ENCODE results near the gene ROBO2.

Gene ROBO2

DNA sequence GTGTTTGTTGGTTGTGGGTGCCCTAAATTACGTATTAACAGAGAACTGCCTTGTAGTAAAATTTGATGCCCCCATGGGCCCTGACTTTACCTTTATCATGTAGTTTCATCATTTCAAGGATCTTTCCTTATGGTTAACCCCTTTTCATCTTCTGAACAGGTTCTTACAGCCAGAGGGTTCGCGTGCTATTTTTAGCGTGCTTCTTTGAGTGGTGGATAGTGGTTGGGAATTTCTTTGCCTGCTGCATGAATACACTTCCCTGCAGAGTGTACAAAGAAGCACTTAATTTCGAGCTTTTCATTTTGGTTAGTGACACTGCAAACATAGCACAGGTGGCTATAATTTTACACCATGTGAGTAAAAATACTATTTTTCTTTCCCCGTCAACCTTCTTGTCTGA lies 231.8 kb downstream of the ROBO2 start:
- no peak for DNase-seq

DNA sequence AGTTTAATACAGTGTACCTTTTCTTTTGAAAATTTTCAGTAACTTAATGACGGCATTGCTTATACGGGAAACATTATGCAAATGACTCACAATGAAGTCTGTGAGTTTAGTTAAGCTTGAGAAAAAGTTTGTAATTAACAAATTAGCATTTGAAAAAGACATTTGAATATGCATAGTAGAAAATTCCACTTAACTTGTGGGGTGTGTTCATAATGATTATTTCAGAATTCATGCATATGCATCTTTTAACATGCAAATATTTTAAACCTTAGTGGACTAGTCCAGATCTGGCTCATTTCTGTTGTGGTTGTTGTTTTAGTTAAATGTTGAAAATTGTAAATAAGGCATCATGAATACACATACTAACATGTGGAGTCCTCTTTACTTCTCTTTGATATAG lies 239.4 kb downstream of the ROBO2 start:
- DNase-seq, result no peak

DNA sequence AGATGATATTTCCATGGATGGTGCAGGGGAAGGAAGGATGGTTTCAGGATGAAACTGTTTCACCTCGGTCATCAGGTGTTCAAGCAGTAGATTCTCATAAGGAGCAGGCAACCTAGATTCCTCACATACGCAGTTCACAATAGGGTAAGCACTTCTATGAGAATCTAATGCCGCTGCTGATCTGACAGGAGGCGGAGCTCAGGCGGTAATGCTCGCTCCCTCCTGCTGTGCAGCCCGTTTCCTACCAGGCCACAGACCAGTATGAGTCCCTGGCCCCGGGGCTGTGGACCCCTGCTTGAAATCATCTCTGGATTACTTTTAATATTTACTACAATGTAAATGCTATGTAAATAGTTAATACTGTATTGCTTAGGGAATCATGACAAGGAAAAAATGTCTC lies 241.8 kb downstream of the ROBO2 start:
- no peak for DNase-seq

DNA sequence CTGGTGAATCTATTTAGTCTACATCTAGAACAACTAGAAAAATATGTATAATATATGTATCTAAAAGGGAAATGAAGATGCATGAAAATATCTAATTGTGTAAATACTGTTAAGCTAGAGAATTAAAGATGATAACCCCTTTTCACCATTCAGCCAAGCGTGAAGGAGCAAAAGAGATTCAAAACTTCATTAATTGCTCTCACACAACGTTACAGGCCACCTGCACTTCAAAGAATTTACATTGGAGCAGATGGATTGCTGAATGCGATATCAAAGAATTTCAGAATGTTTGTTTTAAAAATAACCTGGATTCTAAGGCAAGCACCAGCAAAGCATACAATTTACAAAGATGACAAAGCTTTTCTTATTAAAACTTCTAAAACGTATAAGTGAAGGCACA lies 243.2 kb downstream of the ROBO2 start:
- no peak for DNase-seq

DNA sequence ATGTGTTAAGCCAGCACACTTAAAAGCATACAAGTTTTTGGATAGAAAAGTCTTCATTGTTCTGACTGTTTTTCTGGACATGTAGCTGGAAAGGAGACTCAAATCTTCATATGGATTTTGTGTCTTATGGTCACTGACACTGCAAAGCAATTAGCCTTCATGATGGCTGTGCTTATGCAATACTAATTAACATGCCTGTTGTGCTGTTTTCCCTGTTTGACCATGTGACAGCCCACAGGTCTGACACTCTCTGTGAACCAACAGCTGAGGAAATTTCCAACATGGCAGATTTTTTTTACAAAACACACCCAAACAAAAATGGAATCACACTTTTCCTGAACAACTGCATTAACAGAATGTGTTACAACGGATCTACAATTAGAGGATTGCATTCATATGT lies 248.4 kb downstream of the ROBO2 start:
- no peak for DNase-seq

DNA sequence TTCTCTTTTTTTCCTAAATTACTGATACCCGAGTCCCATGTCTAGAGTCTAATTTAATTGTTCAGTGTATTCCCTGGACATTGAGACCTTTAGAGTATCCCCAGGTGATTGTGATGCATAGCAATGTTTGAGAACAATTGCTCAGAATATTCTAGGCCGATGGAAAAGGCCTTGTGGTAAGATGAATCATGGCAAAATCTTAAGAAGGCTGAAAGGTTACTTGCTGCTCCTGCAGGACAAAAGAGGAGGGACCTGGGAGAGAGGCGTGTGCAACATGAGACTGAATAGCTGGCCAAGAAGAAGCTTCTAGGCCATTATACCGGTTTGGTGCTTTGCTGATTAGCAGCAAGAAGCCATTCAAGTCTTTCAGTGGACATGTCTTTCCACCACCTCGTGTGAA lies 256.6 kb downstream of the ROBO2 start:
- no peak for DNase-seq

DNA sequence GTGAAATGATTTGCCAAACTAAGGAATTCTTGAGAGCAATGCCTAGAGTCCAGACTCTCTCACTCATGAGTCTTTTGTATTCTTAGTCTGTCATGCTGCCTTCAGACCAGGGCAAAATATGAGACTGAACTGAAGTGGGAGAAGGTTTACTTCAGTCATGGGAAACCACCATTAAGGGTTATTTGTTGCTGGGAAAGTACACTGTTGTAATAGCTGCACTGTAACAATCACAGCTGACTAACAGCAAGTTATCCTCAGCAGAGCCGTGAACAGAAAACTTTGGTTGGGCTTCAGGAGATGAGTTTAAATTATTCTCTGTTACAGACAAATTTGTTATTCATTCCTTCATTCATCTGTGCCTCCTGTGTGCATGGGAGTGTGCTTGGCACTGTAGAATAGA lies 258.5 kb downstream of the ROBO2 start:
- DNase-seq, result no peak

DNA sequence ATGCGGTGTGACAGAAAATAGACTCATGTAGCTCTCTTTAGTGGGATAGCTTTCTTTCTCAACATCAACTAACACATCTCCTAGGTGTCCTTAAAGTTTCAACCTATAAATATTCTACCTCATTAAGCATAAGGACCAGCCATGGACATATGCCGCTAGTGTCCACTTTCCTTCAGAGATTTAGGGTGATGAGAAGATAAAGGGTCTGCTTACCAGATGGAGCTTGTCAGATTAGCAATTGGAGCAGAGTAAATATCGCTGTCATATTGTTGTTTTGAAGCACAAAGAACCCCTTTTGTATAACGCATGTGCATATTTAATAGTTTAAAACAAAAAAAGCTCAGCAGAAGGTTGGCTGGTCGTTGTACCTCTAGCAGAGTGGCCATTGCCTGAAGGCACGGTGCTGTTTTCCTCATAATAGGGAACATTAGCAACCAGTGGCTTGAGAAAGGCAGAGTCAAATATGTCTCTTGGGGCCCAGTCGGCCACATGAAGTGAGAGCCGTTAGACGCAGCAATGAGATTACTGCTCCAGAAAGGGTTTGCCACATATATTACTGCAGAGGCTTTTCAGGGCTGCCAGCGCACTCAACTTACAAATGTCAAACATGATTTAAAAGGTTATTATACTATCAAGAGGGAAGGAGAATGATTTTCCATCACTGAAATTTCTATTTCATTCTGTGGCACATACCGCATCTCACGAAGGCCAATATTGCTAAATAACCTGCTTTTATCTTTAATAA lies 264.2 kb downstream of the ROBO2 start:
- DNase-seq, result no peak

DNA sequence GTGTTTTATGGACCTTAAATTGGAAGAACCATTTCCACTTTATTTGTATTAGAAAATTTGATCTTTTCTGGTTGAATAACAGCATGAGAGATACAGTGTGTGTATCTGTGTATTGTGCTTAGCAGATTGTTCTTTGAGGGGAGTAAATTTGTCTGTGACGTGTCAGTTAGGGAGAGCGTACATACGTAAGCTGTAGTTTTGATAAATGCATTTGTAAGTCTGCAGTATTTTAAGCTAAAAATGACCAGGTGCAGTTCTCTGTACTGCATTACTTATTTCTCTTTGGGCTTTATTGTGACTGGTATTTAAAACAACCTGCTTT lies 264.8 kb downstream of the ROBO2 start:
- no peak for DNase-seq

DNA sequence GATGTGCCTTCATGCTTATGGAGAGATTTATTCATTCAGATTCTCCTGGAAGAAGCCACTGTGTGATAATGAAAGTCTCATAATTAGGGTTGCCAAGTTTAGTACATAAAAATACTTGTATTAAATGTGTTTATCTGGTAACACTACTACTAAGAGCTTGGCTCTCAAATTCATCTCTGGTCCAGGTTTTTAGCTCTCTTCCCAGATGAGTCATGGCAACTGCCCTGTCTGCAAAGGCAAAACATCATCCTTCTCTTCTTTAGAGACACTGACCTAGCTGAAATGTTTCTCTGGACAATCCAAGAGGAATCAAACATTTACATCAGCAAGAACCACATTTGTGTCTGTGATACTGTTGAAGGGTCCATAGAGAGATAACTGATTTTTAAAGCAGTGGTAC lies 269.6 kb downstream of the ROBO2 start:
- DNase-seq, result no peak

DNA sequence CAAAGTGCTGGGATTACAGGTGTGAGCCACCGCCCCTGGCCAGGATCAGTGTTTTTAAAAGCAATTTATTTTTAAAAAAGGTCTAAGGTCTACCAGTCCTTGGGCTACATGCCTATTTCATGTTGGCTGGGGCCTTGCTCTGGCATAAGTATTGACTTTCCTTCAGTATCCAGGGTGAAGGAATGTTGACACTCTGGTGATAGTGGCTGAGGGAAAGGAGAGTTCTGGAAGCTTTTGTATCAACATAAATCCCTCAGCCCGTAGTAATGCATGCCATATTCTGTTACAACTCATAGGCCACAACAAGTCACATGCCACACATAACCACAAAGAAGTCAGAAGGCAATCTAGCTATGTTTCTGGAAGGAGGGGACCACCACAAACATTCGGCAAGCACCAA lies 273.9 kb downstream of the ROBO2 start:
- no peak for DNase-seq

DNA sequence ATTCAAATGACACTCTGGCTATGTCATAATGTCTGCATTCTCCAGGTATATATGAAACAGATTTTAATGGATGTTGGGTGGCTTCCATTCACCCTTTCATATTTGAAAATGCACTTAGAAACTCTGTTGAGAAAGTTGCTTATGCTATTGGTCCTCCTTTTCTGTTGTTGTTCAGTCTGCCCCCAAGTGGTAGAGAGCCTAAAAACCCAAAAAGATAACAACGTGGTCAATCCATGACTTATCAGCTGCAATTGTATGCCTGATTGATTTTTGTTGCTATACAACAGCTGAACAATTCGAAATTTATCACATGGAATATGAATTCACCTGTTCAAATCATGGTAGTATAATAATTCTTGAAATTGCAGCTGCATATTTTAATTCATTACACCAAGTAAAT lies 279.8 kb downstream of the ROBO2 start:
- no peak for DNase-seq

DNA sequence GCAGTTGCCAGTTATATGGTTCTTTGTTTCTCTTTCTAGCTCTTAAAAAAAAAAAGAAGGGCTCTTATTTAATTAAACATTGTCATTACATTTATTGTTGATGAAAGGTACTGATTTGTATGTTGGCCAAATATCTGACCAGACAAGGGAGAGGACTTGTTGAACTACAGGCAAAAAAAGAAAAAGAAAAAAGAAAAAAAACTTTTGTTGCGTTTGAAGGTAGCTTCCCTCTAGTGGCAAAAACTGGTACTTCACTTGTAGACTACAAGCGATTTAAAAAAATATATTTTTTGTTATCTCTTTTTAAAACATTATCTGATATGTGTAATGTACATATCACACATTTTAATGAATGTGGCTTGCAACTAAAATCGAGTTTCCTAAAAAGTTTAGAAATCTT lies 280.6 kb downstream of the ROBO2 start:
- no peak for DNase-seq

DNA sequence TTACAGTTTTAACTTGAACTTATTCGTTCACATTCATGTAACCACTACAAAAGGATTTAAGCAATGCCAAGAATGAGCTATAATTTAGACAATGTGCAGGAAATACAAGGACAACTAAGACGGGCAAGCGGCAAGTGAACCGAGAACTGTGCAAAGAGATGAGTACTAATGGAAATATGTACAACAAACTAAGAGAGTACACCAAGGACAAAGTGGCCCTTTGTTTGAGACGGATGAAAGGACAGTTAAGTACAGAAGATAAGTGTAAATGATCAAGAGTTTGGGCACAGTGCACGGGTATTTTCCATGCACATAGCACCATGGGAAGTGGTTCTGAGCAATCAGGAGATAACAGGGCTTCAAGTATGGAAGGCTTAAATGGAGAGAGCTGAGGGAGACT lies 281.7 kb downstream of the ROBO2 start:
- no peak for DNase-seq

DNA sequence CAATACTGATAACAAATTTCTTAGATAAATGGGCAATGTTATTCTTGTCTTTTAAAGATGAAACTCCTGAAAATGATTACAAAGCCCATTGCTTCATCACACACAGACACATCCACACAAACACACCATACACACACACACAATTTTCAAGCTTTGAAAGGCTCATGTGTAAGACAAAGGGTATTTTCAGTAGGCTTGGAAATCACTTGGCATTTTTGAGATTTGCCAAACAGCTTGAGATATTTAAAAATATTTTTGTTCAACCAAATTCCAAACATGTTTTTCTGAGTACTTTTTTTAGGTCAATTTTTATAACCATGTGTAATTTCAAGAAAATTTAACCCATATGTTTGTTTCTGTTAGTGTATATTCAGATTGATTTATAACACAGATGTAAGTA lies 283.7 kb downstream of the ROBO2 start:
- no peak for DNase-seq

DNA sequence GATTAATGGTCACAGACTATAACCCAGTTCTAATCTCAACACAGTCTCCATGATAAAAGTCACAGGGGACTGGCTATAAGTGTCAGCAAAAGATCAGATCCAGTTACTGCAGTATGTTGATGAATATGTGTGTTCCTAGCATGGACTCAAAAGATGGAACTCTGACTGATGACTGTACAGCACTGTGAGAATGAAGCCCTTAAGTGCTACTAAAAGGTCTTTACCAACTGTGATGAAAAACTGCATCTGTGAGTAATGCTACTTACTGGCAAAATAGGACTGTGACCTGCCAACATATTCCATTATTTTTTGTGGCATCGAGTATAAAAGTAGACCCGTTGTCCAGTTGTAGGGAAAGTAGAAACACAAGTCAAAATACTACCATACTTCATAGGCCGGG lies 284.2 kb downstream of the ROBO2 start:
- no peak for DNase-seq

DNA sequence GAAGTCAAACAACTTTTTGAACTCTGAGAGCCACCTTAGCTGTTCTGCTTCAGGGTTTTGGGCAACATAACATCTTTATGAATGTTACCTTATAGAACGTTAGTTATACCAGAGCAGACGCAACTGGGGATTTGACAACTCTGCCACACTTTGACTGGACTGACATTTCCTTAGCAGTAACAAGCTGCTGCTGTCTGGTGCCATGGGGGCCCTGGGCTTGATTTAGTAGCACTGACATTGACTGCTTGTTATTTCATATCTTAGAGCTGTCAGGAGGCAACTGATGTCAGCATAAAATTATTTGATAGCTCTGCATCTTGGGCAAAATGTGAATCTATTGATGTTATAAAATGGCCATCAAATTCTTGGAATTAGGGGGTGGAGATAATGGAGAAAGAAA lies 285.4 kb downstream of the ROBO2 start:
- no peak for DNase-seq

DNA sequence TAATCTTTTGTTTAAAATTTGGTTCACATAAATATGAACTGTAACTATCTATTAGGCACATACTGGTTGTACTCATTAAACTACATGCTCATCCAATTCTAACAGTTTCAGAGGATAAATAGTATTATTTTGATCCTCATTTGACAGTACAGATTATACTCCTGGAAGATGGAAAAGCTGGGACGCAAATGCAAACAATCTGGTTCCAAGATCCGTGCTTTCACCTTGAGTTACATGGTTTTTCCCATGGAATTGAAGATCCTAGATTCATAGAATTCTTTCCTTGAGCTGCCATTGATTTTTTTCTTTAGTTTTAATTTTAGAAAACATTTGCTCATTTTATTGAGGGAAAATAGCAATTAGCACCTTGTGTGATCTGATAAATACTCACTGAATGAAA lies 285.8 kb downstream of the ROBO2 start:
- no peak for DNase-seq

DNA sequence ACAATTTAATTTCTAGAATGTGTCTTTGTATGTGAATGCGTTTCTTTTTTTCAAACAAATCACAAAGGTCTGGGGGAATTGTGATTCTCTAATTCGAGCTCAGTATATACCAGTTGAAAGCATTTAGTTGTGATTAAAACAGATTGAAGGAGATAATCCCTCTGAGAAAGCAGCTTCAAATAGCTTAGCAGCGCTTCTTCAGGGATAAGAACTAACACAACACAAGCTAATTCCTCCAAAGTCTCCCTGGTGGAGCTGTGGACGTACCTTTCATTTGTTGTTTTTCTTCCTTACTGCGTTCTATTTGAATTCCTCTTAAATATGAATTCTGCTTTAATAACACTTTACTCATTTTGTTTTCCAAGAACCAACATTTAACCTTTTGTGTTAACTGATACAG lies 286.7 kb downstream of the ROBO2 start:
- DNase-seq, result no peak

DNA sequence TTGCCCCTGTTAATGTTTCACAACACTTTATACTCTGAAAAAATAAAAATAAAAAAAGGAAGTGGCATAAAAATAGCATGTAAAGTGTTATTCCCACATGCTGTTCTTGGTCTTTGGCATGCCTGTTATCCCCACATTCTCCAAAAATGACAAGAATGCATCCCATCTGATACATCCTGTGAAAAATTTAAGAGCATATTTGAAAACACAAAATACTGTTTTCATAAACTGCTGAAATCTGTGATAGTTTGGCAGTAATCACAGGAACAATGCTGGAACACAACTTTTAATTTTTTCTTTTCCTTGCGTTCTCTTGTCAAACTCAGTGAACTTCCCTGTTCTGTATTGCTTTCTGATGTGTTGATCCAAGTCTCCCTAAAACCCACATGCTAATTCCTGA lies 288.8 kb downstream of the ROBO2 start:
- no peak for DNase-seq

DNA sequence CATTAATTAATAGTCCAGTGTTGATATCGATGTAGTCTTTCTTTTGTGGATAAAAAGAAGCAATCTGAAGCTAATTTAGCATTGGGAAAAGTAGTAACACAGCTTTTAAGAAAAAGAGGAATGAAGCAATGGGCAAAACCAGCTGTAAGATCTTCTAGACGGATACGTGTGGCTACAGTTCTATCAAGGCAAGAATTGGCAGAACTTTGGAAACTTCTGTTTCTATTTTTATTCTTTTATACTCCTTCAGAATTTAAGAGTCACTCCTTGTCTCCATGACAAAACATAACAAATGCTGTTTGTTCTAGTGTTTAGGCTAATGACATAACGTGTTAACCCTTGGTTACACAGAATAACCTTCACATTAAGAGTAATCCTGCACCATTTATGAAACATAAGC lies 289.2 kb downstream of the ROBO2 start:
- DNase-seq, result no peak

DNA sequence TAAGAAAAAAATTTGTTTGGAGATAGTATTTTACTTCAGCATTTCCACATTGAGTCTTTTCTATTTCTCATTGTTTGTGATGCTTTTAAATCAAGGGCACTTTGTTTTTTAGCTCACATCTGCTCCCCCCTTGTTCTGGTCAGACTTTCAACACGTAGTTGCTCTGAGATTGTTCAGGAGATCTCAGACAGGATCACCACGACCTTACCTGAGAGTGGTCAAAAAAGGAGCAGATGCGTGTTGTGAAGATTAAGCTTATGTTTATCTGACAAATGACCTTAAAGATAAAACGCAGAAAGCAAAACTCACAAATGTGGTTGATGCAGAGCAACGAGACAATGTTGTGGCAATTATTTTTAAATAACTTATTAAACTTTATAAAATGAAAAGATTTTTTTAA lies 298.3 kb downstream of the ROBO2 start:
- DNase-seq, result no peak

DNA sequence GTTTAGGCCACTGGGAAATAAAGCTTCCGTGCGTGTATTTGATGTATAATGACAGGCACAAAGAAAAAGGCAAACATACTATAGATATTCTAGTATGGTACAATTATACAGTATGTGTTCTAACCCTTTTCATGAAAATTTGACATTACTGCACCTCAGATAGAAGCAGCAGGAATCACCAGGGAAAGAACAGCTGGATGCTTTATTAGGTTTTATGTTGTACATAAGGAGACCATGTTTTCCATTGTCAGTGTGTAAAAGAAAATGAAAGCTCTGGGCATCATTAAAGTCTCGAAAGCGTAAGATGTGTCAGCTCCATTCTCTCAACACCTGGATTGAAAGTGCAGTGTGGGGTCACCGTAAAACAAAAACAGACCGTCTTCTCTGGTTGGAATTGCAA lies 302.1 kb downstream of the ROBO2 start:
- no peak for DNase-seq

DNA sequence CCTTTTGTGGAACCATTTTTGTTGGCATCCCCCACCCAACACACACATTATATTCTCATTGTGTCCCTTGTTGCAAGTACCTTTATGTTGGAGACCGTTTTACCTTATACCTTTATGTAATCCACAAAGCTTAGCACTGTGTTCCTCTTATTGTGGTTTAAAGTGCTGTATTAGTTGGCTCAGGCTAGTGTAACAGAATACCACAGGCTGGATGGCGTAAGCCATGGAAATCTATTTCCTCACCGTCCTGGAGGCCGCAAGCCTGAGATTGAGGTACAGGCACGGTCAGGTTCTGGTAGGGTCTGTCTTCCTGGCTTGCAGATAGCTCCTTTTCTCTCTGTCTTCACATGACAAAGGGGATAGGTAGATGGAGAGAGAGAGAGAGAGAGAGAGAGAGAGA lies 302.8 kb downstream of the ROBO2 start:
- no peak for DNase-seq

DNA sequence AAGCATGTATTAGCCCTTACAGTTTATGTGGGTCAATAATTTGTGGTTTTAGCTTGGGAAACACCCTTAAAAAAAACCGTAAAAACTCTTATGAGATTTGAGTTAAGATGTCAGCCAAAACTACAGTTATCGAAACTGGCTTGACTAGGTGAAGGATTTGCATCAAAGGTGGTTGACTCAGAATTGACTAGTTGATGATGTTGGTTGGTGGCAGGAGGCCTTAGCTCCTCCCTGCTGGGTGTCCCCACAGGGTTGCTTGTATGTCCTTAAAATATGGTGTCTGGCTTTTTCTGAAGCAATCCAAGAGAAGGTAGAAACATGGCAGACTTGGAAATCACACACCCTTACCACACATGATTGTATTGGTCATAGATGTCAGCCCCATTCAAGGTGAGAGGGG lies 305.1 kb downstream of the ROBO2 start:
- no peak for DNase-seq
